CD4-positive, alpha-beta T cell treated with Interleukin-15 for 4 hours (primary cell): ENCODE data around the gene NOX3.

Source experiments
- DNase-seq: peaks from one replicate; pipeline ENCODE4 v3.0.0-alpha.2; 2020; ENCODE audit warnings: low spot score

NOX3 gene

DNA sequence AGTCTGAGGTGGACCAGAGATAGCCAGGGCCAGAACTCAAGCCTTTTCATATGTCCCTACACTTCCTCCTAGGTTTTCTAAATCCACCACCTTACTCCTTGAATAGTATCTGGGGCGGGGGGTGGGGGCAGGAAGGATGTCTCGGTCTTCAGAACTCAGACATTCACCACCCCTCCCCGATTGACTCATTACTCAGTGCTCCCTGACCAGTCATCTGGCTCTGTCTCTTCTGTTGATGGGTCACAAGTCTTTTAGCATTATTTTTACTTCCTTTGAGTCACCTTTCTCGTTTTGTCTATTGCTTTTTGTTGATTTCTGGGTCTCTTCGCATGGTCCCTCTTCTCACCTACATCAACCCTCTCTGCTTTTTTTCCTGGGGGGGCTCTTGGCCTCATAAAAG is 23.3 kb downstream of the NOX3 start:
- DNase-seq = no peak

DNA sequence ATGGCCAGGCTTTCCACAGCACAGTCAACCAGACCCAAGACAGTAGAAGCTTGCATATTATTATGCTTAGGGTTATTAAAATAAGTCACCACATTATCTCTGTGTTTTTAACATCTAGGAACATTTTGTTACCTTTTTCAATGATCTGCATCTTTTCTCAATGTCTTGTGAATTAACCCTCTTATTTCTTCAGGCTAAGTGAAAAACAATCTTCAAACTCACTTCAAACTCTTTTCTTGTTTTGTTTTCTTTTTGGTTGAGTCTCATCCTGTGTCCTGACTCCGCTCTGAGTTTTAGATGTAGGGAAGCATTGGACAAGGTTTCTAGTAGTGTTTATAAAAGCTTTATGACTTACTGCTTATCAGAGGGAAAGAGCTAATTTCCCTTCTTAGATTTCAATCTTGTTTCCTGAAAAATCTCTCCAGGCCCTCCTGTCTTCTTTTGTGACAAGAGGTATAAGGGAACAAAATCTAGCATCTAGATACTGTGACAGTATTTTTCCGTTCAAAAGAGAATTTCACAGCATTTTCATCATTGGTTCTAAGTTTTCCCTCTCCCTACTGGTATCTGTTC is 26.2 kb downstream of the NOX3 start:
- DNase-seq = no peak

DNA sequence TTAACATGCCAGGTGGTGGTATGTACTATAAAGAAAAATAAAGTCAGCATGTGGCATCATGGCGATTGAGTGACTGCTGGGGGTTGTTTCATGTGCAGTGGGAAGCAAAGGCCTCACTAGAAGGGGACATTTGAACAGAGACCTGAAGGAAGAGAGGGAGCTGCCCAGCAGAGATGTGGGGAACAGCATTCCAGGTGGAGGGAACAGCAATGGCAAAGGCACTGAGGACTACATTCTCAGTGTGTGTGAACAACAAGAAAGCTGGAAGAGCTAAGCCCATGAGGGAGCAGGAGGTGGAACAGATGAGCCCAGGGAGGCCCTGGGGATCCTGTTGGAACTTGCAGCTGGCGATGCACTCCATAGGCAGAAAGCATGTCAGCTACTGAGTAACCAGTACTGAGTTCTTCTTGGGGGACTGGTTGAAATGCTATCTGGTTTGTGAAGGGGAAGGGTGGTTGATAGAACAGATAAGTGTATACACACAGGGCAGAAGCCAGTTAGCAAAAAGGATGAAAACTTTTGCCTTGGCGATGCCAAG is 29.2 kb downstream of the NOX3 start:
- no peak for DNase-seq

DNA sequence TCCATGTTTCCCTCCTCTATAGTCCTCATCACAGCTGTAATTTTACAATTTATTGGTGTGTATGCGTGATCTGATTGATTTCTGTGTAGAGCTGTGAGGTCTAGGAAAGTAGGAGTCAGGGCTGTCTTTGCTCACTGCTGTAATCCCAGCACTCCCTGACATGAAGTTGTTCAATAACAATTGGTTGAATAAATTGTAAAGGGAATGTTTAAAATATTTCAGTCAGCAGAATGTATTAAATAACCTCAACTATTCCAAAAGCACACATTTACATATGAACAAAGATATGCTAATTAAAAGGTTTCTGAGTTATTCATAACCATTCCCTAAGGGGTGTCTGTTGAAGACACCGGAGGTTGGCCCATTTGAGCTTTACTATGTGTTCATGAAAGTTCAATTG is 31.5 kb downstream of the NOX3 start:
- no peak for DNase-seq

DNA sequence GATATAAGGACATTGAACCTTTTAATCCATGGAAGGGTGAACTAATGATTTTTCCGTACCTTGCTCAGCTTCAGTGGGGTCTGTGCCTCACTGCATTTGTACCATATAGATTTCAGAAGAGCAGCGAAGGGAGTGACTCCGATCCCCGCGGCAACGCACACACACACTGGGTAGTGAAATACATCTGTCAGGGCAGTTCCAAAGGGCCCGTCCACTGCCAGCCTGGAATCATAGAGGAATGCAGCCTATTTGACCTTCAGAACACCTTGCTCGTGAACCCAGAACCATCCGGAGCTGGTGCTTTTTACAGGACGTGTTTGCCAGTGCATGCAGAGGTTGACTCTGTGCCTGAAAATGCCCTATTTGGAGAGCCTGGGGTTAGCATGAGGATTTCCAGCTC is 33.0 kb downstream of the NOX3 start:
- no peak for DNase-seq

DNA sequence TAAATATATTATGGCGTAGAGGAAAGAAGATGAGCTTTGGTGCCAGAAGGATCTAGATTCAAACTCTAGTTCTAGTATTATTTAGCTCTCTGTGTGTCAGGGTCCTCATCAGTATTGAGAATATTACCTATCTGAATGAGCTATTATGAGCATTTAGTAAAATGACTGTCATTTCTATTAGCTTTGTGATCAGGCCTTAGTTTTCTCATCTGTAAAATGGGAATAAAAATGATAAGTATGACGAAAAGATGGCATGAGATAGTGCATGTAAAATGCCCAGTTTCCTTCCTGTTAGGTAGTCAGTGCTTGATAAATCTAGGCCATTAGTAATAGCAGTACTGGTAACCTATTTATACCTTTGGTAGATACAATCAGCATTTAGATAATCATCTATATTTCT is 35.1 kb downstream of the NOX3 start:
- no peak for DNase-seq

DNA sequence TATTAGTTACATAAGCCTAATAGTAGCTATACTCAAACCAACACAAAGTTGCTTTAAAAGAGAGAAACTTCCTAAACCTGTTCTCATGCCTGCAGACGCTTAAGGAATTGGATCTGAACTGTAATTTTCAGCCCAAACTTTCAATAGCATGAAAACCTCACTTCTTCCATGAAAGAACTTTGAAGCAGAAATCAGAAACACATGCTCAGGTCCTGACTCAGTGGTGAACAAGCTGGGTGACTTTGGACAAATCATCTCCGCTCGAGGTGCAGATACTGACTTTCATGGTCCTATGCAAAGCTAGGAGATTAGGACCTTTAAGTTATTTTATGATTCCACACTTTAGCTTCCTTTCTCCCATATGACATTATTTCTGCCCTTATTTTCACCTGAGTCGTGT is 36.5 kb downstream of the NOX3 start:
- no peak for DNase-seq

DNA sequence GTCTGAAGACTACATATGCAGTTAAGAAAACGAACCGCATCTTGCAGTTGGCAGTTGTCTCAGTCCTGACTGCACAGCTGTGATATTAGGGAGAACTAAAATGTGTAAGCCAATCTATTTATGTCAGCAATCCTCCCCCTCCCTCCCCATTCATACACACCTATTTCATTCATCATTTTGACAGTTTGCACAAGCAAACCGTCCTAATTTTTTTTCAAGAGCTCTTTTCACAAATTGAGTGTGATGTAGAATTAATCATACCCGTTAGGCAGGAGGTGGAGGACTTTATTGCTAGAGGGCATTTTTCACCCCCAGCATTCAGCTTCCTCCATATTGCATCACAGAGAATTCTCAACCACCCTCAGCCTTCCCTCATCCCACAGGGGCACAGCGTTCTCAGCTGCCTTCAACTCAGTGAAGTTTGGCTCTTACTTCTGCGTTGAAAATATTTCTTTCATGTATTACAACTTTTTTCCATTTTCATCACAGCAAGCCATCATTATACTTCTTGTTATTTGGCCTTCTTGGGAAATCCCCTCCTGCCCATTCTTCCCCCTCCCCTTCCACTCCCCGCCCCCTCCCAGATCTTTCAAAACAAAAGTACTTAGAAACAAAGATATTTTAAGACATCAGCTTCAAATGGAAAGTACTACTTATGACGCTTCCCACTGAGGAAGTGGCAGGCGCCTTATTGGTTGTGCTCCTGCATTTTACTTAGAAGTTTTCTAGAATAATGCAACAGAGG is 37.5 kb downstream of the NOX3 start:
- peak; percentile 68 for DNase-seq

DNA sequence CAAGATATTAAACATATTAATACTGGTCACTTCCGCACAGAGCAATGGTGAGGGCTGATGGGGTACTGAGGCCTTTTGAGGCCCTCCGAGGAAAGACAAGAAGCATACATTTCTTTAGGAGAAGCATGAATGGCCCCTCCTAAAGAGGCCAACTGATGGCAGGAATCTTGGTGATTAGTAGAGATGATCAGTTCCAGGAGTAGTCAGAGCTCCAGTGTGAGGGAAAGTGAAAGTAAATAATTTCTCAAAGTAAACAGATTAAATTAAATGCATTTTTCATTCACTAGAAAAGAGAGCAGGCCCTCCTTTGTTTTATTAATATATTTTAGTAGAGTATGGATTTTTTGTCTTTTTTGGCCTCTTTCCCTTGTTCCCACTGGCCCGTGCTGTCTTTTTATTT is 38.2 kb downstream of the NOX3 start:
- no peak for DNase-seq

DNA sequence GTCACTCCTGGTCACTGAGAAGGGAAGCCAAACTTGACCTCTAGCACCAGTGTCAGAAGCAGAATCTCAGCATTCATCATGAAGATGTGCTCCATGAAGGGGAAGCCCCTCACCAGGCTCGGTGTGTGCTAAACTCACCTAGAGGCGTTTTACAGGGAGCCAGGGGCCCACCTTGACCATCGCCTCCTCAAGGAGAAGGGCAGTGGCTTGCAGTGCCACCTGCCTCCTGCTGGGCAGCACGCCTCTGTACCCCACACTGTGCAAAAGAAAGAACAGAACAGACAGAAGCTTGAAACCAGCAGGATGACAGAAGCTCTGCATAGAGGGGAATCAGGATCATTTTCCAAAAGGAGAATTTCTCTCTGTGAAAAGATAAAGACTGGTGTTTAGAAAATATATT is 39.7 kb downstream of the NOX3 start:
- no peak for DNase-seq

DNA sequence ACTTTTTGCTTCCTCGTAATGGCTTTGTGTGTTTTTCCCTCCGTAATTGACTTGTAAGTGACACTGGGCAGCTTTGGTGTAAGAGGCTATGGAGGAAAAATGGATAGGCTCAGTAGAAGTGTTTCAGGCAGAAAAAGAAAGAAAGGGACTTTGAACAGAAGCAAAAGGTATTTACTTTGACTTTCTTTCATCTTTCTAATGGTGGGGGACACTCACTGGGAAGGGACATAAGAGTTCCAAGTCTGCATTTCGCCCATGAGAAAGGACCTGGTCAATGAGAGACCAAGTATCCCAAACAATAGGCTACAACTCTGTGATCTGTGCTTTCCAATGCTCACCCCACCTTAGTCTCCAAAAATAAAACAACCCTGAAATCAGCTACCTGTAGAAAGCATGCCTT is 41.6 kb downstream of the NOX3 start:
- DNase-seq = no peak

DNA sequence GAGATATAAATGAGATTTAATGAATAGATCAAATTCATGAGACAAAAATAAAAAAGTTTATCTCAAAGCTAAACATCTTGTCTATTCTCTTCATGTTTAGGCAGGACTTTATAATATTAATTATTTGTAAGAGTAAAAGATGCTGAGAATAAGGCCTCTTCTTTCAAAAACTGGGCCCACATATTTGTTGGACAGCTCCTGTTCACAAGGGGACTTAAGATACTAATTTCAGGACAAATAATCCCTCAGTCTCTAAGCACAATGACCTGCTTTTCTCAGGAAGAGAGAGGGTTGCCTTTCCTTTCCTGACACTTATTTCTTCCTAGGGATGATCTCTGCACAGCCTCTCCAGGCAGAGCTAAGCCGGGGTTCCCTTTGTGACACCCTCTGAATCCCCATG is 43.3 kb downstream of the NOX3 start:
- DNase-seq = no peak

DNA sequence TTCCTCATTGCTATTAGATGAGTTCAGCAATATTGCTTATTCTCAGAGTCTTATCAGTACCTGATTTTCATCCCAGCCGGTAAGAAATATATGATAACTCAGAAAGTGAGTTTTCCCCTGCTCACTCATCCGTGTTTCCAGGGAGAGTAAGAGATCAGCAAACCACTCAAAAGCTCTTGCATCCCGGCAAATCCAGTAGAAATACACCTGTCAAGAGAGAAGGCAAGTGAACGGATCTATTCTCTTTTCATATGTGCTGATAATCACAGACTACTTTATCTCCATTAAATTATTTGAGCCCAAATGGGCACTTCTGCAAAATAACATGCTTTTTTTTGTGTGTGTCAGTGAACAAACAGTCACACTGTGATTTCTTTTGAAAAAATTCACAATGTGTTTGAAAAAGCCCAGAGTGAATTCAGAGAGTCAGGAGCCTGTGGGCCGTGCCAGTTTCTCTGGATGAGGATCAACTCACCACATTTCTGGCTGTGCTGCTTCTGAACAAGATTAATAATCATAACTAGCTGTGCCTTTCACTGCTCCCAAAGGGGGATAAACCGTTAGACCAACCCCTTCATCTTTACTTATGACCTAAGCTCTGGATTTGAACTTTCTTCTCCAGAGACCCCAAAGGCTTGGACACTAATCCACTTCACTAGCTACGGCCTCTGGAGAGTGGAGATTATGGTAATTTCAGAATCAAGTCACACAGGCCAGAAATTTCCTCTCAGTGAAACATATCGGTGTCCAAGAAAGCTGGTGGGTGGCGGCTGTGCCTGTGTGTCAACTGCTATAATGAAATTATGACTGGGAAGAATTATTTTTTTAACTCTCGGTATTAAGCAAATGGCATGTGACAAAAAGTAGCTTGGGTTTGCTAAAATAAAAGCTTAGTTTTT is 44.2 kb downstream of the NOX3 start:
- no peak for DNase-seq

DNA sequence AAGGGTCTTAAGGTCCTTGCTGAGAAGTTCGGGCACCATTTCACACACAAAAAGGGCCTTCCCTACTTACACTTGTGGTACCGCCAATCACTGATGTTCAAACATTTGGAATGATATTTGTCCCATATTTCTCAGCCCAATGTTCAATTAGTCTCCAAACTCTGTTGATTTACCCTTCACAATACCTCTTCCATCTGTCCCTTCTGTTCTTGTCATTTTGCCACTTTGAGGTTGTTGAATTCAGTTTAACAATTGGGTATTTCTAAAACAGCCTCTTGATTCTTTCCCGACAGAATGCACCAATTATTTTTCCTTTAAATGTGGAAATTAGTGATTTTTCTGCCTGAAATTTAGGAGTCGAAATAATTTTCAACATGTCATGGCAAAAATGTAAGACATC is 46.2 kb downstream of the NOX3 start:
- DNase-seq = no peak

DNA sequence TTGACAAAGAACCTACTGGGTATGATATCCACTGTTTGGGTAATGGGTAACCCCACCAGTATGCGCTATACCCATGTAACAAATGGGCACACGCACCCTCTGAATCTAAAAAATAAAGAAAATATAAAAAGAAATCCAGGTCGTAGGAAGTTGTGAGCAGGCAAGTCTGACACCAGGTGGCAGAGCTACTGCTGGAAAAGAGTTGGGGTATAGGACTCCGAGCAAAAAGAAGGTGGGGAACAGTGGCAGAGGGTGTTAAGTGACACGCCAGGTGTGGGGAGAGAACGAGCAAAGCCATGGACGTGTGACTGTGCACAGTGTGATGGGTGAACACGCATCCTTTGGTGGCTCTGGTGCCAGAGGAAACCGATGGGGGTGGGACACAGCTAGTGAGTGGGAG is 46.7 kb downstream of the NOX3 start:
- DNase-seq = no peak

DNA sequence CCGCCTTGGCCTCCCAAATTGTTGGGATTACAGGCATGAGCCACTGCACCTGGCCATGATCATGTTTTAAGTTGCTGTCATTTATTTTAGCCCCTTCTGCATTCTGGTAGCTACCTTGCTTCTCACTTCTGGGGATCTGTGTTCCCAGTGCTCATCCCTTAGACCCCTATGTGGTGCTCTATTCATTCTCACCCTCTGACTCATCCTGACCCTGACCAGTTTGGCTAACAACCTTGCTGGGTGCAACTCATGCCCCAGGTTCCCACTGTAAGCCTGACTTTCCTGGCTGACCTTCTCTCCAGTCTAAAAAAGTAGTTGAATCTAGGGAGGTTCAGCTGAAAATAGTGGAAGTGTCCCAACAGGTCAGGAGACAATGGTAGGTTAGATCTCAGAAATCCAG is 47.4 kb downstream of the NOX3 start:
- DNase-seq = no peak

DNA sequence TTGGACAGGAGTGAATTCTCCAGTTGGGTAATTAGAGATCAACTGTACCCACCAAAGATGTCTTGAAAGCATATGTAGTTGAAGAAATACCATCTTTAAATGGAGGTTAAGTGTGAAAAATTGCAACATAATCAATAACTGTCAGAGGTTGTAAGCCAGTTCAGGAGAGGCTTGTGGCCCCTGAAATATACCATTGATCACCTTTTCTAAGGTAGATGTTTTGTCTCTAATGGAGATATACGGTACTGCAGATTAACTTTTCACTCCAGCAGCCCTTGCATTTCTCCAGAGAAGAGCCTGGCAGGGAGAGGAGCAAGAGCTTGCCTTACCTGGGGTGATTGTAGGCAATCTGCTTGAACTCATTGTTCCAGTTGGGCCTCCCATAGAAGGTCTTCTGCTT is 48.8 kb downstream of the NOX3 start:
- DNase-seq = no peak

DNA sequence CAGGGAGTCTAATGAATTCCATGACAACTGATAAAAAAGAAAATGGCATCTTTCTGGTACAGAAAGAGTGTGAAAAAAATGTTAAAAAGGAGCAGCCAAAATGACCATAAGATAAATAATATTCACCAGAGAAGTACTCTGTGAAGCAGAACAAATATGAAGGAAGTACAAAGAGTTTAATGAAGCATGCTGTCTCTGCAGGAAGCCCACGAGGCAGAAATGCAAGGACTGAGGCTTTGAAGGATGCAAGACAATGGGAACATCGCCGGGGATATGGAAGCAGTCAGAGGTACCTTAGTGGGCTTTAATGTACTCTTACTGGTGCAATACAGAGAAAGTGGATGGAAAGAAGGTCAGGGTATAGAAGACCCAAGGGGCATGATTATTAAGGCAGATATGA is 50.7 kb downstream of the NOX3 start:
- DNase-seq = no peak

DNA sequence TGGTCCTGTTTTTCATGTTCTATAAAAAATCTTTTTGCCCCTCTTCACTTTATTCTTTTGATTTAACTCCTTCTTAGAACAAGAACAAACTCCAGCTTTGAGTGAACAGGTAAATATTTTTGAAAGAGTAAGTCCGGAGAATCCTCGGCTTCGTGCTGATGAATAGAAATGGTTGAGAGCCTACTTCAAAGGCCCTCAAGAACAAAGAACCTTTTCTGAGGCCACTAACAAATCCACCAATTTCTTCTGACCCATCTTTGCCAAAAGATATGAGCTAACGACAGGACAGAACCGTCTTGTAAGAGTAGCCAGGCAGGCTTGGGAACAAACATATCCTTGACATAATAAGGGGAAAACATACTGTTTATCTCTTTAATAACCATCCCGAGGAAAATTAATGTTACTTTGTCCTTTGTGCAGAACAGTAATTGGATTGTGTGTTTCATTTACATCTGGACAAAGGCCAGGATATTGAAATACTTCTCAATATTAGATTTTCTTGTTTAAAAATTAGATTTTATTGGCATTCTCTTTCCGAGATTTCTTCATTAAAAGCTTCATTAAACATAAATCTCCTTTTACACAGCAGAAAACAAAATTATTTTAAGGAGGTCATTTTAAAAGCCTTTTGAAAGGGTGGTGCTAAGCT is 52.9 kb downstream of the NOX3 start:
- no peak for DNase-seq

DNA sequence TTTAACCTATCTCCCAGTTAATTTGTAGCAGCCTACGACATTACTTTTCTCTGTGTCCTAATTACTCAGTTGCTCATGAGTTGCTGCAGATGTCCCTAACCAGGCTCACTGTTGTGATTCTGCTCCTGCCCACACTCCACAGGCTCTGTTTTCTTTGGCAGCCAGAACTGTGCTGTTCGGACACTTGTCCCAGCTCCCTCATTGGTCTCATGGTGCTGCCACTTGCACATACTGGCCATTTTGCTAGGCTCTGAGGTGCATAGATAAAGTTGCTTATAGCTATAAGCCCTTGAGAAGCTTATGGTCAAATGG is 55.0 kb downstream of the NOX3 start:
- no peak for DNase-seq

DNA sequence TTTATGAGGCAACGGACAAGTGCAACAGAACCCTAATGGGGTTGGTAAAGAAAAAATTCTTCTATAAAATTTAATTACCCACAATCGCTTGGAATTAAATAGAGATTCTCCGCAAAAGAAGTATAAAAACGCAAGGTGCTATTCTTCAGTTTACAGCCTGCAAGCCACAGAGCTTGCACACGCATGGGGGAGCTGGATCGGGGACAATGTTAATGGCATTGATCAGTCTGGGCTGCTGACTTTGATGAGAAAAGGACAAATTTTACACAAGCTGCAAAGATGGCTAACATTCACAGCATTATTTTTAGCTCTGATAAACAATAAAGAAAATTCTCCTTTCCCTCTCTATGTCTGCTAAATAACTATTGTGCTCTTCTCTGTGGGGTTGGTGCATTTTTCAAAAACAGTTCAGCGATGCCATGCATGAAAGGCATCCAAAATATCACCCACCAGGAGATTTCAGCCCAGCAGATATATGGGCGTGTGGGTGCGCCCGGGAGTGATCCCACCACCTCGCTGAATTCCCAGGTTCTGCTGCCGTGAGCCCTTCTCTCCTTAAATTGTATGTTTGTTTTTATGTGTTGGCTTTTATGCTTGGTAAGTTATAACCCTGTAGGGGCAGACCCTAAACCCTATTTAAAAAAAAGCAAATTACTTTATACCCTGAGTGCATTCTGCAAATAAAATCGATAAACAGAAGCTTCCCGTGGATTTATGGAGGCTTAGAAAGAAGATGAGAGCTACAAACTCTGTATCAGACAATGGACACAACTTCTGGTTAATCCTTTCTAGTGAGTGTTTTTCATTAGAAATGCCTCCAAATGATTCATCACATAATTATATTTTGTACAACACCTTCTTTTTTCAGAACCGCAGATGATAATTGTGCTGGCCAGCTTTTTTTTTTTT is 55.6 kb downstream of the NOX3 start:
- DNase-seq = no peak
